Measurements from ENCODE around the gene DNAJC10.

Gene DNAJC10

DNA sequence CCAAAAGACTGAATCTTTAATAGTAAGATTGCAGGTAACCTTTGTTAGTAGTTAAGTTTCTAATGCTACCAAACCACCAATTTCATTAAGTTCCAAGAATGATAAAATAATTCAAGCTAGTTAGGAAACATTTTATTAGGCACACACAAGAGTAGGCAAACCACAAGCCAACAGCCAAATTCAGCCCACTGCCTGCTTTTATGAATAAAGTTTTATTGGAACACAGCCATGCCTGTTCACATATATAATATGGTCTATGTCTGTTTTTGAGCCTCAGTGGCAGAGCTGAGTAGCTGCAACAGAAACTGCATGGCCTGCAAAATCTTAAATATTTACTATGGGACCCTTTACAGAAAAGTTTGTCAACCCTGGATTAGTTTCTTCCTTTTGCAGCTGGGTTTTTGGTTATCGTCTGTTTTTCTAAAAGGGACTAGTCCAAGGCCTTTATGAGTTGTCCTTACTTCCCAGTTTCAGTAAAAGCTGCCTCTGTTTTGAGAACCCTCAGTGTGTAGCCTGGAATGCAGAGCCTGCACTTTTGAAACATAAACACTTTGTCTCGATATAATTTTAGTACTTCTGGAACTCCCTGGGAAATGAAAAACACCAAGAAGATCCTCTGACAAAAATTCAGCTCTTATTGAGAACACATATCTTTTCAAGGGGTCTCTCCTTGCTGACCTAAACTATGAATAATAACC is 111.3 kb downstream of the DNAJC10 start:
- H3K4me3 ChIP-seq (ENCODE audit: low read length, poor library complexity, severe bottlenecking): no peak overlapping the region
- H3K79me2 ChIP-seq (ENCODE audit: insufficient read depth, low read length): no peaks in the 10 kb centered on the region
- no peaks in the 10 kb centered on the region for H3K27me3 ChIP-seq (ENCODE audit: insufficient read depth, low read length, poor library complexity, severe bottlenecking)
- H3K9ac ChIP-seq (ENCODE audit: low read depth, low read length, poor library complexity, severe bottlenecking): no peak overlapping the region
- no peaks in the 10 kb centered on the region for H3F3A ChIP-seq (ENCODE audit: low read depth)
- H3K9me2 ChIP-seq (replicated peaks; ENCODE audit: low read depth, low read length): no peaks in the 10 kb centered on the region
- H3K9me3 ChIP-seq (ENCODE audit: insufficient read depth, low read depth, low read length): no peaks in the 10 kb centered on the region
- TF ChIP-seq EZH2phosphoT487 (IDR thresholded peaks at IDR 0.05; ENCODE audit: borderline replicate concordance): no peak
- TF ChIP-seq, protein P1, sequence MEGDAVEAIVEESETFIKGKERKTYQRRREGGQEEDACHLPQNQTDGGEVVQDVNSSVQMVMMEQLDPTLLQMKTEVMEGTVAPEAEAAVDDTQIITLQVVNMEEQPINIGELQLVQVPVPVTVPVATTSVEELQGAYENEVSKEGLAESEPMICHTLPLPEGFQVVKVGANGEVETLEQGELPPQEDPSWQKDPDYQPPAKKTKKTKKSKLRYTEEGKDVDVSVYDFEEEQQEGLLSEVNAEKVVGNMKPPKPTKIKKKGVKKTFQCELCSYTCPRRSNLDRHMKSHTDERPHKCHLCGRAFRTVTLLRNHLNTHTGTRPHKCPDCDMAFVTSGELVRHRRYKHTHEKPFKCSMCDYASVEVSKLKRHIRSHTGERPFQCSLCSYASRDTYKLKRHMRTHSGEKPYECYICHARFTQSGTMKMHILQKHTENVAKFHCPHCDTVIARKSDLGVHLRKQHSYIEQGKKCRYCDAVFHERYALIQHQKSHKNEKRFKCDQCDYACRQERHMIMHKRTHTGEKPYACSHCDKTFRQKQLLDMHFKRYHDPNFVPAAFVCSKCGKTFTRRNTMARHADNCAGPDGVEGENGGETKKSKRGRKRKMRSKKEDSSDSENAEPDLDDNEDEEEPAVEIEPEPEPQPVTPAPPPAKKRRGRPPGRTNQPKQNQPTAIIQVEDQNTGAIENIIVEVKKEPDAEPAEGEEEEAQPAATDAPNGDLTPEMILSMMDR (conservative IDR thresholded peaks at IDR 0.05; ENCODE audit: low read length): no peak
- H3K4me1 ChIP-seq (ENCODE audit: insufficient read depth, low read length, poor library complexity, severe bottlenecking): peaks cover 23% of the 10 kb centered on the region
- no peaks in the 10 kb centered on the region for H3K36me3 ChIP-seq (ENCODE audit: insufficient read depth, low read length)
- peak overlapping the region; percentile 39 for H2AFZ ChIP-seq (ENCODE audit: low read length)
- H3K4me2 ChIP-seq (ENCODE audit: low read depth, low read length, poor library complexity, severe bottlenecking): peak overlapping the region; percentile 22
- no peaks in the 10 kb centered on the region for H4K20me1 ChIP-seq (ENCODE audit: insufficient read depth, low read length, poor library complexity, severe bottlenecking)

GRCh38 chr2:182831101-182831500 is 115.0 kb downstream of the DNAJC10 start:
- H4K20me1 ChIP-seq (ENCODE audit: insufficient read depth, low read length, poor library complexity, severe bottlenecking): no peaks in the 10 kb centered on the region
- H3K36me3 ChIP-seq (ENCODE audit: insufficient read depth, low read length): no peaks in the 10 kb centered on the region
- H3K9me3 ChIP-seq (ENCODE audit: insufficient read depth, low read depth, low read length): no peaks in the 10 kb centered on the region
- H3K27me3 ChIP-seq (ENCODE audit: insufficient read depth, low read length, poor library complexity, severe bottlenecking): no peaks in the 10 kb centered on the region
- H3F3A ChIP-seq (ENCODE audit: low read depth): no peaks in the 10 kb centered on the region
- no peaks in the 10 kb centered on the region for H3K9me2 ChIP-seq (replicated peaks; ENCODE audit: low read depth, low read length)
- peaks cover 50% of the 10 kb centered on the region for H3K4me1 ChIP-seq (ENCODE audit: insufficient read depth, low read length, poor library complexity, severe bottlenecking)
- no peak overlapping the region for H3K9ac ChIP-seq (ENCODE audit: low read depth, low read length, poor library complexity, severe bottlenecking)
- no peaks in the 10 kb centered on the region for H3K79me2 ChIP-seq (ENCODE audit: insufficient read depth, low read length)
- H3K4me2 ChIP-seq (ENCODE audit: low read depth, low read length, poor library complexity, severe bottlenecking): no peak overlapping the region
- no peak overlapping the region for H2AFZ ChIP-seq (ENCODE audit: low read length)
- TF ChIP-seq, protein P1 (conservative IDR thresholded peaks at IDR 0.05; ENCODE audit: low read length): no peak
- no peak for TF ChIP-seq EZH2phosphoT487 (IDR thresholded peaks at IDR 0.05; ENCODE audit: borderline replicate concordance)
- H3K4me3 ChIP-seq (ENCODE audit: low read length, poor library complexity, severe bottlenecking): no peak overlapping the region

- H3K4me2 ChIP-seq (ENCODE audit: low read depth, low read length, poor library complexity, severe bottlenecking): peak overlapping the region; percentile 32
- TF ChIP-seq, protein P1 (conservative IDR thresholded peaks at IDR 0.05; ENCODE audit: low read length): no peak
- no peak for TF ChIP-seq EZH2phosphoT487 (IDR thresholded peaks at IDR 0.05; ENCODE audit: borderline replicate concordance)
- no peaks in the 10 kb centered on the region for H3K27me3 ChIP-seq (ENCODE audit: insufficient read depth, low read length, poor library complexity, severe bottlenecking)
Measured at GRCh38 chr2:182831921-182832320, 115.9 kb downstream of the DNAJC10 start.

More at GRCh38 chr2:182831921-182832320, 115.9 kb downstream of the DNAJC10 start:
- Histone ChIP-seq H3K36me3 (ENCODE audit: insufficient read depth, low read length) (no peaks in the 10 kb centered on the region), H3K9me3 (ENCODE audit: insufficient read depth, low read depth, low read length) (no peaks in the 10 kb centered on the region), H3K4me3 (ENCODE audit: low read length, poor library complexity, severe bottlenecking) (no peak overlapping the region), H3K9me2 (replicated peaks; ENCODE audit: low read depth, low read length) (no peaks in the 10 kb centered on the region), H3K9ac (ENCODE audit: low read depth, low read length, poor library complexity, severe bottlenecking) (no peak overlapping the region), H3K79me2 (ENCODE audit: insufficient read depth, low read length) (no peaks in the 10 kb centered on the region), H3F3A (ENCODE audit: low read depth) (no peaks in the 10 kb centered on the region), H2AFZ (ENCODE audit: low read length) (peak overlapping the region; percentile 53), H3K4me1 (ENCODE audit: insufficient read depth, low read length, poor library complexity, severe bottlenecking) (peaks cover 43% of the 10 kb centered on the region), H4K20me1 (ENCODE audit: insufficient read depth, low read length, poor library complexity, severe bottlenecking) (no peaks in the 10 kb centered on the region)
